ENCODE results near the gene C1R.
A peak's percentile ranks its signal among the peaks of the same experiment; 100 is the strongest.
"Not testable (repeated sequence)": the region's sequence is repeated elsewhere in the genome, so short reads cannot be mapped to it uniquely, and the experiment has no call there.

C1R gene

GRCh38 chr12:7047306-7047705, 44.9 kb downstream of the C1R start:
- no peak for TF ChIP-seq POLR2AphosphoS5 (IDR thresholded peaks at IDR 0.05; ENCODE audit: low read depth, low read length)
- no peak for TF ChIP-seq POLR2A (IDR thresholded peaks at IDR 0.05; ENCODE audit: low read depth, low read length)
- TF ChIP-seq TAF1 (IDR thresholded peaks at IDR 0.05; ENCODE audit: low read depth, low read length), result no peak
- TF ChIP-seq POU2F2 (IDR thresholded peaks at IDR 0.05; ENCODE audit: low read depth, low read length), result no peak
- TF ChIP-seq SPI1 (IDR thresholded peaks at IDR 0.05; ENCODE audit: low read depth, low read length), result no peak
- FAIRE-seq (peak; percentile 13), DNase-seq (ENCODE audit: insufficient read length, low spot score) (no peak)

GRCh38 chr12:7046383-7047105, 45.7 kb downstream of the C1R start:
- DNase-seq (ENCODE audit: insufficient read length, low spot score) (no peak), FAIRE-seq (no peak)
- TF ChIP-seq SPI1 (IDR thresholded peaks at IDR 0.05; ENCODE audit: low read depth, low read length) (no peak), PAX5 (IDR thresholded peaks at IDR 0.05; ENCODE audit: insufficient read depth, low read length, severe bottlenecking) (no peak), POU2F2 (IDR thresholded peaks at IDR 0.05; ENCODE audit: low read depth, low read length) (no peak), TAF1 (IDR thresholded peaks at IDR 0.05; ENCODE audit: low read depth, low read length) (no peak), POLR2AphosphoS5 (IDR thresholded peaks at IDR 0.05; ENCODE audit: low read depth, low read length) (no peak), POLR2A (IDR thresholded peaks at IDR 0.05; ENCODE audit: low read depth, low read length) (no peak)

GRCh38 chr12:7045913-7046312, 46.3 kb downstream of the C1R start:
- no peak for FAIRE-seq
- TF ChIP-seq POLR2A (IDR thresholded peaks at IDR 0.05; ENCODE audit: low read depth, low read length), result no peak
- TF ChIP-seq POLR2AphosphoS5 (IDR thresholded peaks at IDR 0.05; ENCODE audit: low read depth, low read length), result no peak
- TF ChIP-seq PAX5 (IDR thresholded peaks at IDR 0.05; ENCODE audit: insufficient read depth, low read length, severe bottlenecking), result no peak
- no peak for TF ChIP-seq TAF1 (IDR thresholded peaks at IDR 0.05; ENCODE audit: low read depth, low read length)
- no peak for TF ChIP-seq POU2F2 (IDR thresholded peaks at IDR 0.05; ENCODE audit: low read depth, low read length)
- TF ChIP-seq SPI1 (IDR thresholded peaks at IDR 0.05; ENCODE audit: low read depth, low read length), result no peak
- DNase-seq (ENCODE audit: insufficient read length, low spot score), result no peak

- DNase-seq (ENCODE audit: insufficient read length, low spot score) (no peak), FAIRE-seq (no peak)
- no peak for TF ChIP-seq POLR2A (IDR thresholded peaks at IDR 0.05; ENCODE audit: low read depth, low read length)
- TF ChIP-seq SPI1 (IDR thresholded peaks at IDR 0.05; ENCODE audit: low read depth, low read length), result no peak
- TF ChIP-seq TAF1 (IDR thresholded peaks at IDR 0.05; ENCODE audit: low read depth, low read length), result no peak
- TF ChIP-seq PAX5 (IDR thresholded peaks at IDR 0.05; ENCODE audit: insufficient read depth, low read length, severe bottlenecking), result no peak
- no peak for TF ChIP-seq POU2F2 (IDR thresholded peaks at IDR 0.05; ENCODE audit: low read depth, low read length)
- TF ChIP-seq POLR2AphosphoS5 (IDR thresholded peaks at IDR 0.05; ENCODE audit: low read depth, low read length), result no peak
Observed at GRCh38 chr12:7042842-7043241, 49.4 kb downstream of the C1R start.

- no peak for TF ChIP-seq SPI1 (IDR thresholded peaks at IDR 0.05; ENCODE audit: low read depth, low read length)
- DNase-seq (ENCODE audit: insufficient read length, low spot score), result no peak
- no peak for FAIRE-seq
Observed at GRCh38 chr12:7039403-7039802, 52.8 kb downstream of the C1R start.

GRCh38 chr12:7038591-7038990, 53.7 kb downstream of the C1R start:
- DNase-seq (ENCODE audit: insufficient read length, low spot score) (no peak), FAIRE-seq (no peak)
- TF ChIP-seq PAX5 (IDR thresholded peaks at IDR 0.05; ENCODE audit: insufficient read depth, low read length, severe bottlenecking) (no peak), TAF1 (IDR thresholded peaks at IDR 0.05; ENCODE audit: low read depth, low read length) (no peak), POU2F2 (IDR thresholded peaks at IDR 0.05; ENCODE audit: low read depth, low read length) (no peak), POLR2AphosphoS5 (IDR thresholded peaks at IDR 0.05; ENCODE audit: low read depth, low read length) (no peak), SPI1 (IDR thresholded peaks at IDR 0.05; ENCODE audit: low read depth, low read length) (no peak), POLR2A (IDR thresholded peaks at IDR 0.05; ENCODE audit: low read depth, low read length) (no peak)

- DNase-seq (ENCODE audit: insufficient read length, low spot score); FAIRE-seq: not testable (repeated sequence)
Observed at GRCh38 chr12:7037411-7037810, 54.8 kb downstream of the C1R start.

GRCh38 chr12:7035463-7035862, 56.8 kb downstream of the C1R start:
- no peak for TF ChIP-seq POLR2A (IDR thresholded peaks at IDR 0.05; ENCODE audit: low read depth, low read length)
- no peak for TF ChIP-seq PAX5 (IDR thresholded peaks at IDR 0.05; ENCODE audit: insufficient read depth, low read length, severe bottlenecking)
- TF ChIP-seq POLR2AphosphoS5 (IDR thresholded peaks at IDR 0.05; ENCODE audit: low read depth, low read length), result no peak
- no peak for TF ChIP-seq TAF1 (IDR thresholded peaks at IDR 0.05; ENCODE audit: low read depth, low read length)
- TF ChIP-seq POU2F2 (IDR thresholded peaks at IDR 0.05; ENCODE audit: low read depth, low read length), result no peak
- TF ChIP-seq SPI1 (IDR thresholded peaks at IDR 0.05; ENCODE audit: low read depth, low read length), result no peak
- no peak for DNase-seq (ENCODE audit: insufficient read length, low spot score)
- FAIRE-seq, result no peak

GRCh38 chr12:7034464-7034863, 57.8 kb downstream of the C1R start:
- FAIRE-seq (no peak), DNase-seq (ENCODE audit: insufficient read length, low spot score) (no peak)
- no peak for TF ChIP-seq POLR2A (IDR thresholded peaks at IDR 0.05; ENCODE audit: low read depth, low read length)
- no peak for TF ChIP-seq PAX5 (IDR thresholded peaks at IDR 0.05; ENCODE audit: insufficient read depth, low read length, severe bottlenecking)
- TF ChIP-seq POLR2AphosphoS5 (IDR thresholded peaks at IDR 0.05; ENCODE audit: low read depth, low read length), result no peak
- TF ChIP-seq SPI1 (IDR thresholded peaks at IDR 0.05; ENCODE audit: low read depth, low read length), result no peak
- TF ChIP-seq TAF1 (IDR thresholded peaks at IDR 0.05; ENCODE audit: low read depth, low read length), result no peak
- no peak for TF ChIP-seq POU2F2 (IDR thresholded peaks at IDR 0.05; ENCODE audit: low read depth, low read length)

- DNase-seq (ENCODE audit: insufficient read length, low spot score) (no peak), FAIRE-seq (no peak)
- TF ChIP-seq SPI1 (IDR thresholded peaks at IDR 0.05; ENCODE audit: low read depth, low read length) (no peak), POLR2A (IDR thresholded peaks at IDR 0.05; ENCODE audit: low read depth, low read length) (no peak), TAF1 (IDR thresholded peaks at IDR 0.05; ENCODE audit: low read depth, low read length) (no peak), PAX5 (IDR thresholded peaks at IDR 0.05; ENCODE audit: insufficient read depth, low read length, severe bottlenecking) (no peak), POU2F2 (IDR thresholded peaks at IDR 0.05; ENCODE audit: low read depth, low read length) (no peak), POLR2AphosphoS5 (IDR thresholded peaks at IDR 0.05; ENCODE audit: low read depth, low read length) (no peak)
Observed at GRCh38 chr12:7032990-7033389, 59.3 kb downstream of the C1R start.
